ENCODE data around the gene HAAO. TPM values are rescaled to one million over a fixed set of nuclear protein-coding genes. Genes with fewer than 3 reads are reported as not detected.

HAAO gene
- total and polyA plus RNA-seq, 2 of the 13 experiments (the other 11 are each of a cell fraction or from before 2014, with no cell fraction given), result 36.1 to 42.7 TPM

GRCh38 chr2:42794271-42795046, 2.1 kb upstream of the HAAO start (continued):
- TF ChIP-seq CREB1 (IDR thresholded peaks at IDR 0.05) (no peak), CREB1 (CRISPR knock-in tag; IDR thresholded peaks at IDR 0.05) (no peak; the same call in 1 of the 2 replicates), TP53 (CRISPR knock-in tag; conservative IDR thresholded peaks at IDR 0.05) (no peak), MED1 (CRISPR knock-in tag; IDR thresholded peaks at IDR 0.05) (peak; percentile 61; the same call in 1 of the 2 replicates), FOXK2 (IDR thresholded peaks at IDR 0.05) (no peak), U2AF1 (optimal IDR thresholded peaks at IDR 0.05; ENCODE audit: low read depth, low read length) (no peak), ZNF879 (CRISPR knock-in tag; IDR thresholded peaks at IDR 0.05) (no peak), ZFAT (CRISPR knock-in tag; conservative IDR thresholded peaks at IDR 0.05) (no peak), ZNF367 (CRISPR knock-in tag; IDR thresholded peaks at IDR 0.05; ENCODE audit: borderline replicate concordance) (no peak), CENPT (CRISPR knock-in tag; IDR thresholded peaks at IDR 0.05; ENCODE audit: low read depth) (no peak), ZNF614 (CRISPR knock-in tag; IDR thresholded peaks at IDR 0.05; ENCODE audit: borderline replicate concordance) (0 out of 2 replicates have a peak, but pooled peaks have one; percentile 50), HOXA7 (CRISPR knock-in tag; IDR thresholded peaks at IDR 0.05) (no peak), ZBTB10 (CRISPR knock-in tag; IDR thresholded peaks at IDR 0.05; ENCODE audit: borderline replicate concordance) (no peak), PAX8 (CRISPR knock-in tag; IDR thresholded peaks at IDR 0.05; ENCODE audit: borderline replicate concordance) (no peak), HOXD1 (CRISPR knock-in tag; IDR thresholded peaks at IDR 0.05) (no peak)
- TF ChIP-seq, protein P1, sequence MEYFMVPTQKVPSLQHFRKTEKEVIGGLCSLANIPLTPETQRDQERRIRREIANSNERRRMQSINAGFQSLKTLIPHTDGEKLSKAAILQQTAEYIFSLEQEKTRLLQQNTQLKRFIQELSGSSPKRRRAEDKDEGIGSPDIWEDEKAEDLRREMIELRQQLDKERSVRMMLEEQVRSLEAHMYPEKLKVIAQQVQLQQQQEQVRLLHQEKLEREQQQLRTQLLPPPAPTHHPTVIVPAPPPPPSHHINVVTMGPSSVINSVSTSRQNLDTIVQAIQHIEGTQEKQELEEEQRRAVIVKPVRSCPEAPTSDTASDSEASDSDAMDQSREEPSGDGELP (IDR thresholded peaks at IDR 0.05; ENCODE audit: borderline replicate concordance, low read depth), result no peak
- TF ChIP-seq, protein P2, sequence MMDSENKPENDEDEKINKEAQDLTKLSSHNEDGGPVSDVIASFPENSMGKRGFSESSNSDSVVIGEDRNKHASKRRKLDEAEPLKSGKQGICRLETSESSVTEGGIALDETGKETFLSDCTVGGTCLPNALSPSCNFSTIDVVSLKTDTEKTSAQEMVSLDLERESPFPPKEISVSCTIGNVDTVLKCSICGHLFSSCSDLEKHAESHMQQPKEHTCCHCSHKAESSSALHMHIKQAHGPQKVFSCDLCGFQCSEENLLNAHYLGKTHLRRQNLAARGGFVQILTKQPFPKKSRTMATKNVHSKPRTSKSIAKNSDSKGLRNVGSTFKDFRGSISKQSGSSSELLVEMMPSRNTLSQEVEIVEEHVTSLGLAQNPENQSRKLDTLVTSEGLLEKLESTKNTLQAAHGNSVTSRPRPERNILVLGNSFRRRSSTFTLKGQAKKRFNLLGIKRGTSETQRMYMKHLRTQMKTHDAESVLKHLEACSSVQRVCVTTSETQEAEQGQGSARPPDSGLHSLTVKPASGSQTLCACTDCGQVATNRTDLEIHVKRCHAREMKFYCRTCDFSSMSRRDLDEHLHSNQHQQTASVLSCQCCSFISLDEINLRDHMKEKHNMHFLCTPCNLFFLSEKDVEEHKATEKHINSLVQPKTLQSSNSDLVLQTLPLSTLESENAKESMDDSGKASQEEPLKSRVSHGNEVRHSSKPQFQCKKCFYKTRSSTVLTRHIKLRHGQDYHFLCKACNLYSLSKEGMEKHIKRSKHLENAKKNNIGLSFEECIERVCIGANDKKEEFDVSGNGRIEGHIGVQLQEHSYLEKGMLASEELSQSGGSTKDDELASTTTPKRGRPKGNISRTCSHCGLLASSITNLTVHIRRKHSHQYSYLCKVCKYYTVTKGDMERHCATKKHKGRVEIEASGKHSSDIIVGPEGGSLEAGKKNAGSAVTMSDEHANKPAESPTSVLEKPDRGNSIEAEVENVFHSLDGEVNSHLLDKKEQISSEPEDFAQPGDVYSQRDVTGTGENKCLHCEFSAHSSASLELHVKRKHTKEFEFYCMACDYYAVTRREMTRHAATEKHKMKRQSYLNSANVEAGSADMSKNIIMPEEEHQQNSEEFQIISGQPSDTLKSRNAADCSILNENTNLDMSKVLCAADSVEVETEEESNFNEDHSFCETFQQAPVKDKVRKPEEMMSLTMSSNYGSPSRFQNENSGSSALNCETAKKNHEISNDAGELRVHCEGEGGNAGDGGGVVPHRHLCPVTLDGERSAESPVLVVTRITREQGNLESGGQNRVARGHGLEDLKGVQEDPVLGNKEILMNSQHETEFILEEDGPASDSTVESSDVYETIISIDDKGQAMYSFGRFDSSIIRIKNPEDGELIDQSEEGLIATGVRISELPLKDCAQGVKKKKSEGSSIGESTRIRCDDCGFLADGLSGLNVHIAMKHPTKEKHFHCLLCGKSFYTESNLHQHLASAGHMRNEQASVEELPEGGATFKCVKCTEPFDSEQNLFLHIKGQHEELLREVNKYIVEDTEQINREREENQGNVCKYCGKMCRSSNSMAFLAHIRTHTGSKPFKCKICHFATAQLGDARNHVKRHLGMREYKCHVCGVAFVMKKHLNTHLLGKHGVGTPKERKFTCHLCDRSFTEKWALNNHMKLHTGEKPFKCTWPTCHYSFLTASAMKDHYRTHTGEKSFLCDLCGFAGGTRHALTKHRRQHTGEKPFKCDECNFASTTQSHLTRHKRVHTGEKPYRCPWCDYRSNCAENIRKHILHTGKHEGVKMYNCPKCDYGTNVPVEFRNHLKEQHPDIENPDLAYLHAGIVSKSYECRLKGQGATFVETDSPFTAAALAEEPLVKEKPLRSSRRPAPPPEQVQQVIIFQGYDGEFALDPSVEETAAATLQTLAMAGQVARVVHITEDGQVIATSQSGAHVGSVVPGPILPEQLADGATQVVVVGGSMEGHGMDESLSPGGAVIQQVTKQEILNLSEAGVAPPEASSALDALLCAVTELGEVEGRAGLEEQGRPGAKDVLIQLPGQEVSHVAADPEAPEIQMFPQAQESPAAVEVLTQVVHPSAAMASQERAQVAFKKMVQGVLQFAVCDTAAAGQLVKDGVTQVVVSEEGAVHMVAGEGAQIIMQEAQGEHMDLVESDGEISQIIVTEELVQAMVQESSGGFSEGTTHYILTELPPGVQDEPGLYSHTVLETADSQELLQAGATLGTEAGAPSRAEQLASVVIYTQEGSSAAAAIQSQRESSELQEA (CRISPR knock-in tag; IDR thresholded peaks at IDR 0.05; ENCODE audit: not compliant biosample characterization), result no peak
